PC-9 (cell line): ENCODE measurements around the gene CD300H. TPM values are rescaled to one million over a fixed set of nuclear protein-coding genes. Genes with fewer than 3 reads are reported as not detected.

Experiments
- BruUV-seq: library from RNA; stranded (reverse); fragments of 400-500 nt; replicated peaks from 2 replicates; lab custom pipeline; 2021; lab: Mats Ljungman, UMichigan
- CTCF ChIA-PET: fragments of 300-600 bp; sonication (Branson Sonifier 250); formaldehyde crosslinking; loops from one replicate; lab custom pipeline; 2022; ENCODE audit warnings: antibody characterized with exemption; lab: Charles Lee
- POLR2A ChIA-PET: fragments of 300-600 bp; sonication (Branson Sonifier 250); formaldehyde crosslinking; loops from one replicate; lab custom pipeline; 2022; ENCODE audit warnings: antibody characterized with exemption; ENCODE audit not compliant: unreplicated experiment; lab: Charles Lee
- DNase-seq, 2 experiments: peaks; one replicate each; pipeline versions ENCODE4 v3.0.0 to v3.0.0-alpha.2; 2015 to 2022; ENCODE audit warnings: mixed read lengths in 1 of 2
- H2AFZ ChIP-seq: fragments of 200-600 bp; sonication (generic); 2 replicates; pipeline ENCODE4 v1.8.1; 2017; ENCODE audit warnings: antibody characterized with exemption
- H3F3A ChIP-seq: fragments of 200-600 bp; sonication (generic); 2 replicates; pipeline ENCODE4 v1.8.1; 2017; ENCODE audit warnings: antibody characterized with exemption, mild to moderate bottlenecking, low read depth; ENCODE audit not compliant: insufficient read depth
- H3K27ac ChIP-seq: fragments of 200-600 bp; sonication (generic); 2 replicates; pipeline ENCODE4 v1.6.1; 2016; ENCODE audit warnings: mixed run types
- H3K27me3 ChIP-seq: fragments of 200-600 bp; sonication (generic); 2 replicates; pipeline ENCODE4 v1.6.1; 2016; ENCODE audit warnings: low read depth, mixed run types; ENCODE audit not compliant: insufficient read depth
- H3K36me3 ChIP-seq: fragments of 200-600 bp; sonication (generic); 2 replicates; pipeline ENCODE4 v1.6.1; 2016; ENCODE audit warnings: low read depth, mixed run types
- H3K4me1 ChIP-seq: fragments of 200-600 bp; sonication (generic); replicated peaks from 2 replicates; pipeline ENCODE4 v1.6.1; 2016; ENCODE audit warnings: mixed run types; ENCODE audit not compliant: insufficient read depth
- H3K4me2 ChIP-seq: fragments of 200-600 bp; sonication (generic); 2 replicates; pipeline ENCODE4 v1.6.1; 2017; ENCODE audit warnings: mixed run types
- H3K4me3 ChIP-seq: fragments of 200-600 bp; sonication (generic); 2 replicates; pipeline ENCODE4 v1.6.1; 2016; ENCODE audit warnings: mixed run types
- H3K79me2 ChIP-seq: fragments of 200-600 bp; sonication (generic); 2 replicates; pipeline ENCODE4 v1.6.1; 2017; ENCODE audit warnings: low read depth, mixed run types
- H3K9me2 ChIP-seq: fragments of 200-600 bp; sonication (generic); 2 replicates; pipeline ENCODE4 v1.8.1; 2017; ENCODE audit warnings: mild to moderate bottlenecking; ENCODE audit not compliant: insufficient read depth
- H3K9me3 ChIP-seq: fragments of 200-600 bp; sonication (generic); 2 replicates; pipeline ENCODE4 v1.8.1; 2016; ENCODE audit warnings: low read depth; ENCODE audit not compliant: insufficient read depth
- H4K20me1 ChIP-seq: fragments of 200-600 bp; sonication (generic); 2 replicates; pipeline ENCODE4 v1.8.1; 2017; ENCODE audit not compliant: insufficient read depth
- EZH2 ChIP-seq: fragments of 200-600 bp; sonication (generic); IDR thresholded peaks from 2 replicates; pipeline ENCODE4 v1.8.0; 2017; ENCODE audit warnings: antibody characterized with exemption, low read depth
- intact Hi-C: fragments of 100-400 bp; cut with micrococcal nuclease; formaldehyde crosslinking; loops from one replicate; pipeline ENCODE4 v1.10.0; 2022; ENCODE audit not compliant: unreplicated experiment
- total RNA-seq: library from RNA; stranded (reverse); gene quantifications from 2 replicates; pipeline ENCODE4 v1.2.3, GENCODE V29; 2021
- TF ChIP-seq, protein P1 (sequence below): fragments of 200-600 bp; sonication (generic); conservative IDR thresholded peaks from 2 replicates; pipeline ENCODE4 v1.6.1; 2017; ENCODE audit warnings: mixed run types, antibody characterized with exemption, mild to moderate bottlenecking, moderate library complexity

CD300H gene
- total RNA-seq, 1 experiment from 2014 or later = not detected

- H3K9me3 ChIP-seq = 0 out of 2 replicates have a peak, but pooled peaks cover 4% of the 10 kb centered on the region
- TF ChIP-seq, protein P1, sequence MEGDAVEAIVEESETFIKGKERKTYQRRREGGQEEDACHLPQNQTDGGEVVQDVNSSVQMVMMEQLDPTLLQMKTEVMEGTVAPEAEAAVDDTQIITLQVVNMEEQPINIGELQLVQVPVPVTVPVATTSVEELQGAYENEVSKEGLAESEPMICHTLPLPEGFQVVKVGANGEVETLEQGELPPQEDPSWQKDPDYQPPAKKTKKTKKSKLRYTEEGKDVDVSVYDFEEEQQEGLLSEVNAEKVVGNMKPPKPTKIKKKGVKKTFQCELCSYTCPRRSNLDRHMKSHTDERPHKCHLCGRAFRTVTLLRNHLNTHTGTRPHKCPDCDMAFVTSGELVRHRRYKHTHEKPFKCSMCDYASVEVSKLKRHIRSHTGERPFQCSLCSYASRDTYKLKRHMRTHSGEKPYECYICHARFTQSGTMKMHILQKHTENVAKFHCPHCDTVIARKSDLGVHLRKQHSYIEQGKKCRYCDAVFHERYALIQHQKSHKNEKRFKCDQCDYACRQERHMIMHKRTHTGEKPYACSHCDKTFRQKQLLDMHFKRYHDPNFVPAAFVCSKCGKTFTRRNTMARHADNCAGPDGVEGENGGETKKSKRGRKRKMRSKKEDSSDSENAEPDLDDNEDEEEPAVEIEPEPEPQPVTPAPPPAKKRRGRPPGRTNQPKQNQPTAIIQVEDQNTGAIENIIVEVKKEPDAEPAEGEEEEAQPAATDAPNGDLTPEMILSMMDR = no peak
- no peak for TF ChIP-seq EZH2
- no peak overlapping the region for H3K27ac ChIP-seq
- CTCF ChIA-PET = no interaction called here
- peaks cover 28% of the 10 kb centered on the region for H3K27me3 ChIP-seq
- no peaks in the 10 kb centered on the region for H3K36me3 ChIP-seq
- no peaks in the 10 kb centered on the region for H3K9me2 ChIP-seq
- no peaks in the 10 kb centered on the region for H4K20me1 ChIP-seq
- intact Hi-C loops = no loop called here
- H2AFZ ChIP-seq = no peak overlapping the region
- H3K4me3 ChIP-seq = no peak overlapping the region
- no peaks in the 10 kb centered on the region for H3K79me2 ChIP-seq
- peak in 1 of 2 experiments; percentile 11 for DNase-seq
- H3F3A ChIP-seq = no peaks in the 10 kb centered on the region
- H3K4me2 ChIP-seq = no peak overlapping the region
- H3K4me1 ChIP-seq = no peaks in the 10 kb centered on the region
- POLR2A ChIA-PET = no interaction called here
- no TSS peak for BruUV-seq
Observed at GRCh38 chr17:74513987-74514631, 53.2 kb downstream of the CD300H start.

GRCh38 chr17:74512624-74513091 is 54.7 kb downstream of the CD300H start:
- Histone ChIP-seq H3K9me3 (0 out of 2 replicates have a peak, but pooled peaks cover 4% of the 10 kb centered on the region), H3K79me2 (no peaks in the 10 kb centered on the region), H3K9me2 (no peaks in the 10 kb centered on the region), H3F3A (no peaks in the 10 kb centered on the region), H4K20me1 (no peaks in the 10 kb centered on the region), H3K4me3 (no peak overlapping the region), H2AFZ (no peak overlapping the region), H3K27me3 (peaks cover 17% of the 10 kb centered on the region; the same call in 1 of the 2 replicates), H3K4me1 (no peaks in the 10 kb centered on the region), H3K27ac (no peak overlapping the region), H3K4me2 (no peak overlapping the region), H3K36me3 (no peaks in the 10 kb centered on the region)
- CTCF ChIA-PET = no interaction called here
- TF ChIP-seq, protein P1 = no peak
- no peak for TF ChIP-seq EZH2
- no TSS peak for BruUV-seq
- intact Hi-C loops = no loop called here
- DNase-seq = no peak
- POLR2A ChIA-PET = no interaction called here

DNA sequence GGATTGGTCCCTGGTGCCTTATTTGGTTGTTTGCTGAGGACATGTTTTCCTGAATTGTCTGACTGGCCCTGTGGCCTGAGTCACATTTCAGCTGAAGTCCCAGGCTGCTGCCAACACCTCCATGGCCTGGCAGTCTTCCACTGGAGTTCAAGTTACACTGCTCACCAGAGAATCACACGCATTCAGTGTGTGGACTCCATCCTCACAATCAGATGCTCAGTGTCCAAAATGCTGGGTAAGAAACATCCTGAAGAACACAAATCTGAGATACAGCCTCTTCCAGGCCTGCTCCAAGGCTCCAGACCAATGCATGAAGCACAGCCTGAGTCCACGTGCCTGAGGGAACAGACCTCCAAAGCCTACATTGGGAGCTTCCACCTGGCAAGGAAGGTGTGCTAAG is 55.3 kb downstream of the CD300H start:
- Histone ChIP-seq H3K27me3 (peaks cover 17% of the 10 kb centered on the region; the same call in 1 of the 2 replicates), H3F3A (no peaks in the 10 kb centered on the region), H3K4me3 (no peak overlapping the region), H3K27ac (no peak overlapping the region), H3K9me3 (0 out of 2 replicates have a peak, but pooled peaks cover 4% of the 10 kb centered on the region), H3K4me1 (no peaks in the 10 kb centered on the region), H2AFZ (no peak overlapping the region), H3K36me3 (no peaks in the 10 kb centered on the region), H3K4me2 (no peak overlapping the region), H4K20me1 (no peaks in the 10 kb centered on the region), H3K9me2 (no peaks in the 10 kb centered on the region), H3K79me2 (no peaks in the 10 kb centered on the region)
- intact Hi-C loops = no loop called here
- CTCF ChIA-PET = interaction anchor here (0.6 kb wide), 1 partner anchor 1862 kb away, joined by 3 read pairs; no protein-coding TSS in a partner anchor
- POLR2A ChIA-PET = no interaction called here
- no peak for TF ChIP-seq EZH2
- TF ChIP-seq, protein P1 = no peak
- no TSS peak for BruUV-seq
- DNase-seq = no peak

Other genes starting within 250 kb of the CD300H start
- gene KIF19, start 241.3 kb downstream of the CD300H start, total RNA-seq = not detected in 2 replicates
- gene BTBD17, start 205.6 kb downstream of the CD300H start, total RNA-seq = not detected in 2 replicates
- gene GPR142, start 200.0 kb downstream of the CD300H start, total RNA-seq = not detected in 2 replicates
- gene GPRC5C, start 135.4 kb downstream of the CD300H start, total RNA-seq = 27.9 and 32.4 TPM in 2 replicates
- not detected in 2 replicates for gene CD300A, start 100.9 kb downstream of the CD300H start, total RNA-seq
- gene CD300LB, start 36.0 kb downstream of the CD300H start, total RNA-seq = not detected in 2 replicates
- not detected in 2 replicates for gene CD300C, start 21.4 kb downstream of the CD300H start, total RNA-seq
- gene CD300LD, start 24.8 kb upstream of the CD300H start, total RNA-seq = not detected in 2 replicates
- not detected in 2 replicates for gene CD300E, start 56.2 kb upstream of the CD300H start, total RNA-seq
- gene CD300LF, start 145.4 kb upstream of the CD300H start, total RNA-seq = not detected in 2 replicates
- not detected in 2 replicates for gene RAB37, start 169.7 kb upstream of the CD300H start, total RNA-seq
- 83.6 and 105 TPM in 2 replicates for gene NHERF1, start 181.1 kb upstream of the CD300H start, total RNA-seq
- 31.5 and 37.6 TPM in 2 replicates for gene NAT9, start 208.8 kb upstream of the CD300H start, total RNA-seq